ENCODE measurements around the gene NSMF.
"Not testable (repeated sequence)": the region's sequence is repeated elsewhere in the genome, so short reads cannot be mapped to it uniquely, and the experiment has no call there.

The NSMF gene

GRCh38 chr9:137475666-137476065, 16.5 kb upstream of the NSMF start:
- DNase-seq: no peak

GRCh38 chr9:137474271-137474670, 15.1 kb upstream of the NSMF start:
- DNase-seq: no peak

GRCh38 chr9:137470785-137471184, 11.7 kb upstream of the NSMF start:
- DNase-seq: no peak

- no peak for DNase-seq
Measured at GRCh38 chr9:137467896-137468295, 8.8 kb upstream of the NSMF start.

- DNase-seq: no peak
Measured at GRCh38 chr9:137467161-137467581, 8.0 kb upstream of the NSMF start.

GRCh38 chr9:137466389-137467085, 7.4 kb upstream of the NSMF start:
- not testable (repeated sequence) for DNase-seq

- DNase-seq: no peak
Measured at GRCh38 chr9:137465720-137466388, 6.7 kb upstream of the NSMF start.

GRCh38 chr9:137465000-137465719, 6.0 kb upstream of the NSMF start:
- DNase-seq: no peak

- no peak for DNase-seq
Measured at GRCh38 chr9:137464291-137464999, 5.3 kb upstream of the NSMF start.

- DNase-seq: no peak
Measured at GRCh38 chr9:137463931-137464290, 4.8 kb upstream of the NSMF start.

- DNase-seq: no peak
Measured at GRCh38 chr9:137462986-137463930, 4.1 kb upstream of the NSMF start.

GRCh38 chr9:137462396-137462985, 3.4 kb upstream of the NSMF start:
- no peak for DNase-seq

GRCh38 chr9:137461663-137462395, 2.7 kb upstream of the NSMF start:
- no peak for DNase-seq

- no peak for DNase-seq
Measured at GRCh38 chr9:137461316-137461662, 2.2 kb upstream of the NSMF start.

- no peak for DNase-seq
Measured at GRCh38 chr9:137460363-137461315, 1.5 kb upstream of the NSMF start.

GRCh38 chr9:137459601-137460362, 648 bp upstream of the NSMF start:
- DNase-seq: no peak

- no peak for DNase-seq
Measured at GRCh38 chr9:137458194-137459151, 661 bp downstream of the NSMF start.

Data from T1000 (cell line).